AG04449 (cell line): Measurements from ENCODE around the gene PRKAG2.

Source experiments
- CTCF ChIA-PET: fragments of 350-600 bp; formaldehyde crosslinking; extraction: SDS; loops from one replicate; lab custom pipeline; 2021; ENCODE audit warnings: antibody characterized with exemption; lab: Yijun Ruan, JAX
- POLR2A ChIA-PET: fragments of 400-600, 350-600 bp; formaldehyde crosslinking; extraction: SDS; loops from one replicate; lab custom pipeline; 2020; ENCODE audit warnings: antibody characterized with exemption, inconsistent platforms; lab: Yijun Ruan, JAX
- DNase-seq: peaks from one replicate; pipeline ENCODE4 v3.0.0-alpha.2; 2010; ENCODE audit warnings: low read depth, low spot score
- H3K4me3 ChIP-seq: 2 replicates; pipeline ENCODE4 v1.5.1; 2011; ENCODE audit warnings: low read depth, mild to moderate bottlenecking, control low read depth, low read length
- CTCF ChIP-seq: IDR thresholded peaks from one replicate; pipeline ENCODE4 v1.5.1; 2011; ENCODE audit warnings: mild to moderate bottlenecking, moderate library complexity, low read length, control low read depth, inconsistent platforms; ENCODE audit not compliant: insufficient read depth; ENCODE audit errors: missing control alignments

The PRKAG2 gene

DNA sequence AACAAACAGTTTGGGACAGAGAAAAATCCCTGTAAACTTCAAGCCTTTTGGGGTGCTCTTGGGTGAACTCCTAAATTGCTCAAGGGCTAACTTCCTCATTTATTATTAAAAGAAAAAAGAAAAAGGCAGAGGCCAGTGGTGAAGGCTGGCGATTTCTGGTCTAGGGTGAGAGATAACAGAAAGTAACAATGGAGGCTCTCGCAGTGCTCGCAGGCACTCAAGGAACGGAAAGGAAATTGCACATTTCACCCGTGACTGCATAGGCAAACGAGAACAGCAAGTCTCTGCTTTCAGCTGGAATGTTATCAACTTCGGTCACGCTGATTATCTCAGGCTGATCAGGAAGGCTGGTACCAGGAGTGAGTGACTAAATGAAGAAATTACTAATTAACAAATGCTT, 70.7 kb downstream of the PRKAG2 start:
- H3K4me3 ChIP-seq: no peak overlapping the region
- TF ChIP-seq CTCF: no peak
- DNase-seq: no peak
- POLR2A ChIA-PET: no interaction called here
- CTCF ChIA-PET: interaction anchor here (0.9 to 1.7 kb wide), 2 partner anchors 13 to 23 kb away, joined by 3 to 4 read pairs; no protein-coding TSS in a partner anchor

- no peak for DNase-seq
- no peak overlapping the region for H3K4me3 ChIP-seq
- no peak for TF ChIP-seq CTCF
- POLR2A ChIA-PET: no interaction called here
- CTCF ChIA-PET: interaction anchor here (0.9 to 1.7 kb wide), 2 partner anchors 12 to 22 kb away, joined by 3 to 4 read pairs; no protein-coding TSS in a partner anchor
Observed at GRCh38 chr7:151805191-151805590, 71.7 kb downstream of the PRKAG2 start.

DNA sequence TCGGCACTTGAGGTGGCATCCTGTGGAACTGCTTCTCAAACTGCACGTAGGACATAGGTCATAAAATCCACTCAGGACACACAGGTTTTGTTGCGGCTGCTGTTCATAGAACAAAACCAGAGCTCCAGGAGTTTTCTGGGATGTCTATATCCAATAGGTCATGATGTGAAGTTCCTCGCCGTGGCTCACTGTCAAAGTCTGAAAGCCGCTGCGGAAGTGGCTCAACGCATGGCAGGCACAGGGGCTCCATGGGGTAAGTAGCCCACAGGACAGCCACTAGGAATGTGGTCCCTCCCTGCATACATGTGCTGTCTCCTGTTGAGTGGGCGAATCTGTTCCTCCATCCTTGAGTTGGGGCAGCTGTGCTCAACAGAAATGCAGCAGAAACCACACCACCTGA, 72.2 kb downstream of the PRKAG2 start:
- H3K4me3 ChIP-seq: no peak overlapping the region
- ChIA-PET POLR2A (no interaction called here), CTCF (no interaction called here)
- TF ChIP-seq CTCF: no peak
- no peak for DNase-seq

- DNase-seq: no peak
- ChIA-PET CTCF (interaction anchor here (1.8 kb wide), 1 partner anchor 21 kb away, joined by 4 read pairs; no protein-coding TSS in a partner anchor), POLR2A (no interaction called here)
- H3K4me3 ChIP-seq: no peak overlapping the region
- TF ChIP-seq CTCF: no peak
Observed at GRCh38 chr7:151803841-151804240, 73.1 kb downstream of the PRKAG2 start.

DNA sequence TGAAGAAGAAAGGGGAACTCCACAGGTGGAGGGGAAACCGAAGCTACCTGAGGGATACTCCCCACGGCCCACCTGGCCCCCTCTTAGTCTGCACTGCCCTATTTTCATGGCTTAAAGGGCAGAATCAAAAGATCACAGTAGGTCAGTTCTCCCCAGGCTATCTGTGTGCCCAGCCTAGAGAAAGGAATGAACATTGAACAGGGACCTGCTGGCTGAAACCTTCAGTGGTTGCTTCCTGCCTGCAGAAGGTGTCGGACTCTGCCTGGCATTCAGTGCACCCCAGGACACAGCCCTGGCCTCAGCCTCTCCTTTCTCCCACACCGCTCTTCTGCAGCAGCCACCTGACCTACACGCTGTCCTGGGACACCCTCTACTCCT, 74.5 kb downstream of the PRKAG2 start:
- no peak for DNase-seq
- no peak overlapping the region for H3K4me3 ChIP-seq
- CTCF ChIA-PET: interaction anchor here (1.8 kb wide), 1 partner anchor 20 kb away, joined by 4 read pairs; no protein-coding TSS in a partner anchor
- no peak for TF ChIP-seq CTCF
- POLR2A ChIA-PET: no interaction called here

DNA sequence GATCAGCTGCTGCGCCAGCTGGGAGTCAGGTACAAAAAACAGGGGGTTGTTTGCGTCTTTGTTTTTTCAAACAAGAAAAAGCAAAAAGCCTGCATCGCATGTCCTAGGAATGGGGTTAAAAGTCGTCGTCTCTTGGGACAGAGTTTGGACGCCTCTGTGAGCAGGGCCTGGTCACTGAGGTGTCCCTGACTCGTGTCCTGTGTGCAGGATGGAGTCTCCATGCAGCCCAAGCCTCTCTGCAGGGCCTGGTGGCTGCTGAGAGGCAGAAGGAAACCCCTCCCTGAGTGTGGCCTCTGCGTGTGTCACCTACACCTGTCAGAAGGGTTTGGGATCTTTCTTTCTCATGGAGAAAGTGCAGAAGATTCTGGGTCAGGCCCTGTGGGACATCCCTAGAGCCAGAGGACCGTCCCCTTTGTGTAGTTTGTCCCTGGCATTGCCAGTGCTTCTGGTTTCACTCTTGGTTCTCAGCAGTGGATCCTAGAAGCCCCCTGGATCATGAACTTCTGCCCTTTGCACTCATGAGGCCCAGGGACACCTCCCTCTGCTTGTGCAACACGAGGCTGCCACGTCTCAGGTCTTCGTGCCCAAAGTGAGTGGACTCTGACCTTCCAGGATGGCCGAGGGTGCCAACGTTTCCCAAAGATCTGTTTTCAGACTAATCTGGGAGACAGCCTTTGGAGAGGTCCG, 75.0 kb downstream of the PRKAG2 start:
- H3K4me3 ChIP-seq: no peak overlapping the region
- POLR2A ChIA-PET: no interaction called here
- CTCF ChIA-PET: interaction anchor here (4.8 kb wide), 1 partner anchor 19 kb away, joined by 28 read pairs; no protein-coding TSS in a partner anchor
- no peak for TF ChIP-seq CTCF
- no peak for DNase-seq
